Measurements from ENCODE around the gene WHRN.

GRCh38 chr9:114446036-114446435, 59.2 kb downstream of the WHRN start:
- TF ChIP-seq POLR2AphosphoS5 (IDR thresholded peaks at IDR 0.05; ENCODE audit: low read depth, low read length), result no peak
- no peak for TF ChIP-seq FOXP2 (optimal IDR thresholded peaks at IDR 0.05; ENCODE audit: borderline replicate concordance, extremely low read depth, extremely low read length, insufficient read depth)
